ENCODE data around the gene RBM10. TPM values are rescaled to one million over a fixed set of nuclear protein-coding genes. Genes with fewer than 3 reads are reported as not detected.

RBM10 gene
- total RNA-seq, 3 donors from 2014 or later: 28.2 to 33.1 (median 31.0) TPM

DNA sequence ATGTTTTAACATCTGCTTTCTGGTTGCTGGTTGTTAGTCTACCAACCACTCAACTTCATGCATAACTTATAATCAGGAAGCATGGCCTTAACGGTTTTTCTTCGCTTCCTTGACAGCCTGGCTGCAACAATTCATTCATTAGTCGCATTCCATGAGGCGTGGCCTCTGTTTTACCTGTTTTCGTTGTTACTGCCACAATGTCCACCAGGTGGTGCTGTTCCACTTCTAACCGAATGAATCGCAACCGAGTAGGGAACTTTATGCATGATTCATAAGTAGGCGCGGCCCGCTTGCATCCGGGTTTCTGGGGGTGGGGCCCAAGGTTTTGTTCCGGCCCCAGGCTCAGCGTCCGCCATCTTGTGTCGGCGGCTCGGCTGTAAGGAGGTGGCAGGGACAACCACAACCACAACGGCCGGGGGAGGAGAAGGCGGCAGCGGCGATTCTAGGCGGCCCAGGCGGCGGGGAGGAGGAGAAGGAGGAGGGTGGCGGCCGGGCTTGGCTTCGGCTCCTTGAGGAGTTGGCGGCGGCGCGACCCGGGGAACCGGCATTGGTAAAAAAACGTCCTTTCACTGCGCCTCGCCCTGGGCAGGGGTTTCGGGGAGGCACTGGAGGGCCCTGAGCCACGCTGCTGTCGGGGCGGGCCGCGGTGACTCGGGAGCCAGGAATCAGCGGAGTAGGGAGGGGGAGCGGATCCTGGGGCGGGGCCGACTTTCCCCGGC is 48.6 kb downstream of the RBM10 start, which contains the start of gene UBA1:
Gene UBA1 (plus strand): TSS at position 355 of the 719 bp plus-strand sequence. CDS start 4,974 bp downstream, outside the sequence.
- Histone ChIP-seq H3K27me3 (peaks cover 0 to 10% of the 10 kb centered on the region in 2 donors), H3K4me3 (peak within 1 kb of the TSS; percentile 76 to 93 (median 93)), H3K27ac (peak within 1 kb of the TSS; percentile 97 to 99), H3K36me3 (no peaks in the 10 kb centered on the region), H3K4me1 (peaks cover 0 to 20% of the 10 kb centered on the region in 2 donors), H3K9me3 (no peaks in the 10 kb centered on the region)
- TF ChIP-seq, protein P1, sequence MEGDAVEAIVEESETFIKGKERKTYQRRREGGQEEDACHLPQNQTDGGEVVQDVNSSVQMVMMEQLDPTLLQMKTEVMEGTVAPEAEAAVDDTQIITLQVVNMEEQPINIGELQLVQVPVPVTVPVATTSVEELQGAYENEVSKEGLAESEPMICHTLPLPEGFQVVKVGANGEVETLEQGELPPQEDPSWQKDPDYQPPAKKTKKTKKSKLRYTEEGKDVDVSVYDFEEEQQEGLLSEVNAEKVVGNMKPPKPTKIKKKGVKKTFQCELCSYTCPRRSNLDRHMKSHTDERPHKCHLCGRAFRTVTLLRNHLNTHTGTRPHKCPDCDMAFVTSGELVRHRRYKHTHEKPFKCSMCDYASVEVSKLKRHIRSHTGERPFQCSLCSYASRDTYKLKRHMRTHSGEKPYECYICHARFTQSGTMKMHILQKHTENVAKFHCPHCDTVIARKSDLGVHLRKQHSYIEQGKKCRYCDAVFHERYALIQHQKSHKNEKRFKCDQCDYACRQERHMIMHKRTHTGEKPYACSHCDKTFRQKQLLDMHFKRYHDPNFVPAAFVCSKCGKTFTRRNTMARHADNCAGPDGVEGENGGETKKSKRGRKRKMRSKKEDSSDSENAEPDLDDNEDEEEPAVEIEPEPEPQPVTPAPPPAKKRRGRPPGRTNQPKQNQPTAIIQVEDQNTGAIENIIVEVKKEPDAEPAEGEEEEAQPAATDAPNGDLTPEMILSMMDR (IDR thresholded peaks at IDR 0.05): peak; percentile 74 to 95 (median 90)
- TF ChIP-seq POLR2A (IDR thresholded peaks at IDR 0.05): peak; percentile 68
- peak; percentile 67 to 87 (median 73) for TF ChIP-seq POLR2AphosphoS5 (IDR thresholded peaks at IDR 0.05)
- intact Hi-C loops (cut with DNase I; ENCODE audit: low total_unique reads): no loop called here
- DNase-seq (ENCODE audit: low spot score in 2 of 2): peak; percentile 92 to 97

DNA sequence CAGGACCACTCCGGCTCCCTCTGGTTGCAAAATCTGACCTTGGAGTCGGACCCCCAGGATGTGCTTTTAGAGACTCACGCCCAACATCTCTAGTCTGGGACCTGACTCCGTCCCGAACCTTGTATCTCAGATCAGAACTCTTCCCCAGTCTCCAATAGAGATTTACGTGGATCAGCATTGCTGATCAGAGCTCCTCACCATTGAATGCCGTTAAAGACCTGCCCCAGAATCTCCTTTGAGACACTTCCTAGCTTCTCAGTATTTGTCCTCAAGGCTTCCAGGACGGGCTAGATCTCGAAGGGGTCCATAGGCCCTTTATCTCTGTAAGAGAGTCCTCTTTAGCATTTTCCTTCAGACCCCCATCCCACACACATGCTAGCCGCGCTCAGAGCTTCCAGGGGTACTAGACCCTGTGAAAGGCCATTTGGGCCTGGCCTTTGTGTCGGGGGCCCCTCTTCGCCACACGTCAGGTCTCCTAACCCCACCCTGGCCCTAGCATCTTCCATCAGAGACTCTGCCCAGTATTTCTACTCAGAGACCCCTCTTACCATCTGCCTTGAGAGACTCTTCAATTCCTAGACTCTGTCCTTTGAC is 49.3 kb downstream of the RBM10 start:
- H3K4me3 ChIP-seq: peak overlapping the region; percentile 76 to 93 (median 93)
- peaks cover 0 to 20% of the 10 kb centered on the region in 2 donors for H3K4me1 ChIP-seq
- no peaks in the 10 kb centered on the region for H3K9me3 ChIP-seq
- intact Hi-C loops (cut with DNase I; ENCODE audit: low total_unique reads): no loop called here
- H3K27ac ChIP-seq: peak overlapping the region; percentile 97 to 99
- peaks cover 0 to 10% of the 10 kb centered on the region in 2 donors for H3K27me3 ChIP-seq
- H3K36me3 ChIP-seq: no peaks in the 10 kb centered on the region
- no peak for DNase-seq (ENCODE audit: low spot score in 2 of 2)
- TF ChIP-seq POLR2AphosphoS5 (IDR thresholded peaks at IDR 0.05) (no peak), POLR2A (IDR thresholded peaks at IDR 0.05) (no peak)
- TF ChIP-seq, protein P1 (IDR thresholded peaks at IDR 0.05): no peak

DNA sequence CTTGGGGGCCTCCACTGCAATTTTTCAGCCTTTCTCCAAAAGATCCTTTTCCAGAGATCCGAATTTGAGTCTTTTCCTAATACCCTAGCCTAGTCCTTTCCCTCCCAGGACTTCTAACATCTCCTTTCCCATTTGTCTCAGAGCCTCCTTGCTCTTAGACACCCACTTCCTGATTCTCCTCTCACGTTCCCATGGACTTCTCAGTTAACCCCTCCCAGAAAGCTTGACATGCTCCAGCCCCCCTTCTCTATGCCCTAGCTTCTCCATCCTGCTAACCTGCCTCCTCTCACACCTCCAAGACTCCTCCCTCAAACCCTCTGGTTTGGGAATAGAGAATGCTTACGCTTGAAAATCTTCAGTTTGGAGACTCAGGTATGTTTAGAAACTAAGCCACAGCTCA is 51.1 kb downstream of the RBM10 start:
- H3K4me1 ChIP-seq: peaks cover 0 to 20% of the 10 kb centered on the region in 2 donors
- no peak overlapping the region for H3K27ac ChIP-seq
- H3K27me3 ChIP-seq: peaks cover 0 to under 1% of the 10 kb centered on the region in 2 donors
- no peaks in the 10 kb centered on the region for H3K9me3 ChIP-seq
- H3K4me3 ChIP-seq: peak overlapping the region in 2 of 3 donors; percentile 0 to 93
- DNase-seq (ENCODE audit: low spot score in 2 of 2): no peak
- peaks cover 4% of the 10 kb centered on the region for H3K36me3 ChIP-seq
- TF ChIP-seq POLR2AphosphoS5 (IDR thresholded peaks at IDR 0.05) (no peak), POLR2A (IDR thresholded peaks at IDR 0.05) (no peak)
- TF ChIP-seq, protein P1 (IDR thresholded peaks at IDR 0.05): no peak
- intact Hi-C loops (cut with DNase I; ENCODE audit: low total_unique reads): no loop called here

DNA sequence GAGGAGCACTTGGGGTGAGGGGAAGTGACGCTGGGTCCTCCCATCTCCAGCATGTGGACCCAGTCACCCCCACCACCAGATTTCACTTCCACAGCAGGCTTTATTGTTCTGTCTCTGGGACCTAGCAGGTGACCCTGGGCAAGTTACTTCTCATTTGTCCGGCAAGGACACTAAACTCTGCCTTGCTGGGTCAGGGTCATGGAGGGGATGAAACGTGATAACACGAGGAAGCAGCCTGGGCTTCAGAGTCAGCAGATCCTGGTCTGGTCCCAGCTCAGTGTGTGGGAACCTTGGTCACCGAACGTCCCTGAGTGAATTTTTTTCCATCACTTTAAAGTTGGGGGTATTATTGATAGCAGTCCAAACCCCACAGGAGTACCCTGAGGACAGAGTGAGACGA is 52.5 kb downstream of the RBM10 start:
- H3K4me1 ChIP-seq: peaks cover 0 to 20% of the 10 kb centered on the region in 2 donors
- intact Hi-C loops (cut with DNase I; ENCODE audit: low total_unique reads): no loop called here

More for the DNA sequence above, 52.5 kb downstream of the RBM10 start:
- Histone ChIP-seq H3K27me3 (no peaks in the 10 kb centered on the region), H3K9me3 (no peaks in the 10 kb centered on the region), H3K4me3 (peak overlapping the region in 1 of 3 donors; percentile 93), H3K36me3 (peaks cover 8% of the 10 kb centered on the region), H3K27ac (peak overlapping the region; percentile 29 to 46)
- no peak for DNase-seq (ENCODE audit: low spot score in 2 of 2)
- no peak for TF ChIP-seq POLR2AphosphoS5 (IDR thresholded peaks at IDR 0.05)
- TF ChIP-seq, protein P1 (IDR thresholded peaks at IDR 0.05): no peak
- TF ChIP-seq POLR2A (IDR thresholded peaks at IDR 0.05): no peak
